HepG2 (cell line): ENCODE data around the gene KLHDC4. TPM values are rescaled to one million over a fixed set of nuclear protein-coding genes. Genes with fewer than 3 reads are reported as not detected.

Experiments
- DPF2 ChIP-seq: sonication (generic); formaldehyde crosslinking; IDR thresholded peaks from 2 replicates; pipeline ENCODE4 v1.4.0; 2020; ENCODE audit warnings: mild to moderate bottlenecking, low read depth, missing genetic modification reagents, borderline replicate concordance
- FOXO1 ChIP-seq: sonication (generic); formaldehyde crosslinking; IDR thresholded peaks from 2 replicates; pipeline ENCODE4 v1.4.0; 2020; ENCODE audit warnings: missing genetic modification reagents
- HMGA1 ChIP-seq: sonication (generic); formaldehyde crosslinking; conservative IDR thresholded peaks from 2 replicates; pipeline ENCODE4 v1.4.0; 2020; ENCODE audit warnings: missing genetic modification reagents
- PHF5A ChIP-seq: IDR thresholded peaks from one replicate; pipeline ENCODE4 v1.6.1; 2018; ENCODE audit warnings: low read depth, missing genetic modification reagents; ENCODE audit not compliant: unreplicated experiment
- YEATS2 ChIP-seq: sonication (generic); formaldehyde crosslinking; IDR thresholded peaks from 2 replicates; pipeline ENCODE4 v1.4.0; 2020; ENCODE audit warnings: missing genetic modification reagents, borderline replicate concordance
- ZZZ3 ChIP-seq: sonication (generic); formaldehyde crosslinking; IDR thresholded peaks from 2 replicates; pipeline ENCODE4 v1.4.0; 2020; ENCODE audit warnings: missing genetic modification reagents, mild to moderate bottlenecking, borderline replicate concordance
- polyA plus RNA-seq, 8 experiments: library from polyadenylated mRNA; depleted of rRNA in 3 of 8; stranded (reverse) in 7 of 8; unstranded in 1 of 8; fragments of >200 nt; fragmentation: Illumina TruSeq in 4 of 8; extraction: Trizol in 4 of 8; gene quantifications; 2 replicates each; pipeline versions ENCODE4 v1.2.1 to v1.2.3, GENCODE V29; 2011 to 2016; ENCODE audit warnings: low read depth in 4 of 8, missing spikeins in 1 of 8, mixed read lengths in 1 of 8; ENCODE audit not compliant: insufficient read depth in 1 of 8
- total RNA-seq, 5 experiments: library from RNA; depleted of rRNA; stranded (reverse); fragments of >200 nt; fragmentation: Illumina TruSeq; extraction: Trizol; gene quantifications; 2 replicates each; pipeline ENCODE4 v1.2.3, GENCODE V29; 2016; ENCODE audit warnings: low read depth in 1 of 5
- TF ChIP-seq, protein P1 (sequence below): sonication (generic); formaldehyde crosslinking; IDR thresholded peaks from 2 replicates; pipeline ENCODE4 v1.4.0; 2020; ENCODE audit warnings: missing genetic modification reagents, borderline replicate concordance
- TF ChIP-seq, protein P2 (sequence below): sonication (generic); formaldehyde crosslinking; IDR thresholded peaks from 2 replicates; pipeline ENCODE4 v1.4.0; 2020; ENCODE audit warnings: missing genetic modification reagents; ENCODE audit errors: not compliant biosample characterization
- TF ChIP-seq, protein P3 (sequence below): IDR thresholded peaks from 2 replicates; pipeline ENCODE4 v1.6.1; 2016
- TF ChIP-seq, protein P4 (sequence below): sonication (generic); formaldehyde crosslinking; IDR thresholded peaks from 2 replicates; pipeline ENCODE4 v1.9.0; 2021; ENCODE audit warnings: missing genetic modification reagents, borderline replicate concordance
- TF ChIP-seq, protein P5 (sequence below): sonication (generic); formaldehyde crosslinking; IDR thresholded peaks from 2 replicates; pipeline ENCODE4 v1.5.1; 2020; ENCODE audit warnings: mild to moderate bottlenecking, missing genetic modification reagents, moderate library complexity
- TF ChIP-seq, protein P6 (sequence below): sonication (generic); formaldehyde crosslinking; IDR thresholded peaks from 2 replicates; pipeline ENCODE4 v1.8.0; 2022; ENCODE audit warnings: mild to moderate bottlenecking, missing genetic modification reagents
- TF ChIP-seq, protein P7 (sequence below): sonication (generic); formaldehyde crosslinking; IDR thresholded peaks from 2 replicates; pipeline ENCODE4 v1.4.0; 2020; ENCODE audit warnings: missing genetic modification reagents

Gene KLHDC4
- total and polyA plus RNA-seq, 2 of the 13 experiments (the other 11 are each of a cell fraction or from before 2014, with no cell fraction given) = 18.7 to 31.8 TPM

DNA sequence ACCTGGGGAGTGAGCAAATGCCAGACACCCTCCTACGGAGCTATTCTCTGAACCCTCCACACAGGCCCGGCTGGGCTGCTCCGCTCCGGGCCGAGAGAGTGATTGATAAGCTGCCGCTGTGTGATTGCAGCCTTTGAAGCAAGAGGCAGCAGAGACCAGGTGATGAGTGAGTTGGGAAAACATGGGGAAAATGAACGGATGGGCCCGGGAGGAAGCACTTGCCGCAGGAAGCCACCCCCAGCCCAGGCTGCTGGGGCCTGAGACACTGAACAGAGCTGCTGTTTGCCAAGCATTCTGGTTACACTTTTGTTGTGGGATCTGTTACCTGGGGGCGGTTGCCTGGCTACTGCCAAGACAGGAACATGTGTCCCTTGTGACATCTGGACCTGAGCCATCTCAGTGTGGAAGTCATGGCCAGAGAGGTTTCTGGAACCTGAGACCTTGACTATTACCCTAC is 46.4 kb upstream of the KLHDC4 start (continued):
- TF ChIP-seq, protein P1, sequence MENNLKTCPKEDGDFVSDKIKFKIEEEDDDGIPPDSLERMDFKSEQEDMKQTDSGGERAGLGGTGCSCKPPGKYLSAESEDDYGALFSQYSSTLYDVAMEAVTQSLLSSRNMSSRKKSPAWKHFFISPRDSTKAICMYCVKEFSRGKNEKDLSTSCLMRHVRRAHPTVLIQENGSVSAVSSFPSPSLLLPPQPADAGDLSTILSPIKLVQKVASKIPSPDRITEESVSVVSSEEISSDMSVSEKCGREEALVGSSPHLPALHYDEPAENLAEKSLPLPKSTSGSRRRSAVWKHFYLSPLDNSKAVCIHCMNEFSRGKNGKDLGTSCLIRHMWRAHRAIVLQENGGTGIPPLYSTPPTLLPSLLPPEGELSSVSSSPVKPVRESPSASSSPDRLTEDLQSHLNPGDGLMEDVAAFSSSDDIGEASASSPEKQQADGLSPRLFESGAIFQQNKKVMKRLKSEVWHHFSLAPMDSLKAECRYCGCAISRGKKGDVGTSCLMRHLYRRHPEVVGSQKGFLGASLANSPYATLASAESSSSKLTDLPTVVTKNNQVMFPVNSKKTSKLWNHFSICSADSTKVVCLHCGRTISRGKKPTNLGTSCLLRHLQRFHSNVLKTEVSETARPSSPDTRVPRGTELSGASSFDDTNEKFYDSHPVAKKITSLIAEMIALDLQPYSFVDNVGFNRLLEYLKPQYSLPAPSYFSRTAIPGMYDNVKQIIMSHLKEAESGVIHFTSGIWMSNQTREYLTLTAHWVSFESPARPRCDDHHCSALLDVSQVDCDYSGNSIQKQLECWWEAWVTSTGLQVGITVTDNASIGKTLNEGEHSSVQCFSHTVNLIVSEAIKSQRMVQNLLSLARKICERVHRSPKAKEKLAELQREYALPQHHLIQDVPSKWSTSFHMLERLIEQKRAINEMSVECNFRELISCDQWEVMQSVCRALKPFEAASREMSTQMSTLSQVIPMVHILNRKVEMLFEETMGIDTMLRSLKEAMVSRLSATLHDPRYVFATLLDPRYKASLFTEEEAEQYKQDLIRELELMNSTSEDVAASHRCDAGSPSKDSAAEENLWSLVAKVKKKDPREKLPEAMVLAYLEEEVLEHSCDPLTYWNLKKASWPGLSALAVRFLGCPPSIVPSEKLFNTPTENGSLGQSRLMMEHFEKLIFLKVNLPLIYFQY (CRISPR knock-in tag) = peak; percentile 53; the same call in 1 of the 2 replicates
- TF ChIP-seq, protein P2, sequence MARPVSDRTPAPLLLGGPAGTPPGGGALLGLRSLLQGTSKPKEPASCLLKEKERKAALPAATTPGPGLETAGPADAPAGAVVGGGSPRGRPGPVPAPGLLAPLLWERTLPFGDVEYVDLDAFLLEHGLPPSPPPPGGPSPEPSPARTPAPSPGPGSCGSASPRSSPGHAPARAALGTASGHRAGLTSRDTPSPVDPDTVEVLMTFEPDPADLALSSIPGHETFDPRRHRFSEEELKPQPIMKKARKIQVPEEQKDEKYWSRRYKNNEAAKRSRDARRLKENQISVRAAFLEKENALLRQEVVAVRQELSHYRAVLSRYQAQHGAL (CRISPR knock-in tag) = no peak
- TF ChIP-seq ZZZ3 (no peak), HMGA1 (CRISPR knock-in tag) (no peak), DPF2 (CRISPR knock-in tag) (no peak), YEATS2 (peak; percentile 45; the same call in 1 of the 2 replicates), FOXO1 (CRISPR knock-in tag) (peak; percentile 24; the same call in 1 of the 2 replicates), PHF5A (CRISPR knock-in tag) (no peak)
- TF ChIP-seq, protein P3, sequence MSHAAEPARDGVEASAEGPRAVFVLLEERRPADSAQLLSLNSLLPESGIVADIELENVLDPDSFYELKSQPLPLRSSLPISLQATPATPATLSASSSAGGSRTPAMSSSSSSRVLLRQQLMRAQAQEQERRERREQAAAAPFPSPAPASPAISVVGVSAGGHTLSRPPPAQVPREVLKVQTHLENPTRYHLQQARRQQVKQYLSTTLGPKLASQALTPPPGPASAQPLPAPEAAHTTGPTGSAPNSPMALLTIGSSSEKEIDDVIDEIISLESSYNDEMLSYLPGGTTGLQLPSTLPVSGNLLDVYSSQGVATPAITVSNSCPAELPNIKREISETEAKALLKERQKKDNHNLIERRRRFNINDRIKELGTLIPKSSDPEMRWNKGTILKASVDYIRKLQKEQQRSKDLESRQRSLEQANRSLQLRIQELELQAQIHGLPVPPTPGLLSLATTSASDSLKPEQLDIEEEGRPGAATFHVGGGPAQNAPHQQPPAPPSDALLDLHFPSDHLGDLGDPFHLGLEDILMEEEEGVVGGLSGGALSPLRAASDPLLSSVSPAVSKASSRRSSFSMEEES = 0 out of 2 replicates have a peak, but pooled peaks have one; percentile 20
- TF ChIP-seq, protein P4, sequence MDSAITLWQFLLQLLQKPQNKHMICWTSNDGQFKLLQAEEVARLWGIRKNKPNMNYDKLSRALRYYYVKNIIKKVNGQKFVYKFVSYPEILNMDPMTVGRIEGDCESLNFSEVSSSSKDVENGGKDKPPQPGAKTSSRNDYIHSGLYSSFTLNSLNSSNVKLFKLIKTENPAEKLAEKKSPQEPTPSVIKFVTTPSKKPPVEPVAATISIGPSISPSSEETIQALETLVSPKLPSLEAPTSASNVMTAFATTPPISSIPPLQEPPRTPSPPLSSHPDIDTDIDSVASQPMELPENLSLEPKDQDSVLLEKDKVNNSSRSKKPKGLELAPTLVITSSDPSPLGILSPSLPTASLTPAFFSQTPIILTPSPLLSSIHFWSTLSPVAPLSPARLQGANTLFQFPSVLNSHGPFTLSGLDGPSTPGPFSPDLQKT (CRISPR knock-in tag) = no peak
- TF ChIP-seq, protein P5, sequence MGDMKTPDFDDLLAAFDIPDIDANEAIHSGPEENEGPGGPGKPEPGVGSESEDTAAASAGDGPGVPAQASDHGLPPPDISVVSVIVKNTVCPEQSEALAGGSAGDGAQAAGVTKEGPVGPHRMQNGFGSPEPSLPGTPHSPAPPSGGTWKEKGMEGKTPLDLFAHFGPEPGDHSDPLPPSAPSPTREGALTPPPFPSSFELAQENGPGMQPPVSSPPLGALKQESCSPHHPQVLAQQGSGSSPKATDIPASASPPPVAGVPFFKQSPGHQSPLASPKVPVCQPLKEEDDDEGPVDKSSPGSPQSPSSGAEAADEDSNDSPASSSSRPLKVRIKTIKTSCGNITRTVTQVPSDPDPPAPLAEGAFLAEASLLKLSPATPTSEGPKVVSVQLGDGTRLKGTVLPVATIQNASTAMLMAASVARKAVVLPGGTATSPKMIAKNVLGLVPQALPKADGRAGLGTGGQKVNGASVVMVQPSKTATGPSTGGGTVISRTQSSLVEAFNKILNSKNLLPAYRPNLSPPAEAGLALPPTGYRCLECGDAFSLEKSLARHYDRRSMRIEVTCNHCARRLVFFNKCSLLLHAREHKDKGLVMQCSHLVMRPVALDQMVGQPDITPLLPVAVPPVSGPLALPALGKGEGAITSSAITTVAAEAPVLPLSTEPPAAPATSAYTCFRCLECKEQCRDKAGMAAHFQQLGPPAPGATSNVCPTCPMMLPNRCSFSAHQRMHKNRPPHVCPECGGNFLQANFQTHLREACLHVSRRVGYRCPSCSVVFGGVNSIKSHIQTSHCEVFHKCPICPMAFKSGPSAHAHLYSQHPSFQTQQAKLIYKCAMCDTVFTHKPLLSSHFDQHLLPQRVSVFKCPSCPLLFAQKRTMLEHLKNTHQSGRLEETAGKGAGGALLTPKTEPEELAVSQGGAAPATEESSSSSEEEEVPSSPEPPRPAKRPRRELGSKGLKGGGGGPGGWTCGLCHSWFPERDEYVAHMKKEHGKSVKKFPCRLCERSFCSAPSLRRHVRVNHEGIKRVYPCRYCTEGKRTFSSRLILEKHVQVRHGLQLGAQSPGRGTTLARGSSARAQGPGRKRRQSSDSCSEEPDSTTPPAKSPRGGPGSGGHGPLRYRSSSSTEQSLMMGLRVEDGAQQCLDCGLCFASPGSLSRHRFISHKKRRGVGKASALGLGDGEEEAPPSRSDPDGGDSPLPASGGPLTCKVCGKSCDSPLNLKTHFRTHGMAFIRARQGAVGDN (CRISPR knock-in tag) = peak; percentile 82
- TF ChIP-seq, protein P6, sequence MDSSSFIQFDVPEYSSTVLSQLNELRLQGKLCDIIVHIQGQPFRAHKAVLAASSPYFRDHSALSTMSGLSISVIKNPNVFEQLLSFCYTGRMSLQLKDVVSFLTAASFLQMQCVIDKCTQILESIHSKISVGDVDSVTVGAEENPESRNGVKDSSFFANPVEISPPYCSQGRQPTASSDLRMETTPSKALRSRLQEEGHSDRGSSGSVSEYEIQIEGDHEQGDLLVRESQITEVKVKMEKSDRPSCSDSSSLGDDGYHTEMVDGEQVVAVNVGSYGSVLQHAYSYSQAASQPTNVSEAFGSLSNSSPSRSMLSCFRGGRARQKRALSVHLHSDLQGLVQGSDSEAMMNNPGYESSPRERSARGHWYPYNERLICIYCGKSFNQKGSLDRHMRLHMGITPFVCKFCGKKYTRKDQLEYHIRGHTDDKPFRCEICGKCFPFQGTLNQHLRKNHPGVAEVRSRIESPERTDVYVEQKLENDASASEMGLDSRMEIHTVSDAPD (CRISPR knock-in tag) = no peak
- TF ChIP-seq, protein P7, sequence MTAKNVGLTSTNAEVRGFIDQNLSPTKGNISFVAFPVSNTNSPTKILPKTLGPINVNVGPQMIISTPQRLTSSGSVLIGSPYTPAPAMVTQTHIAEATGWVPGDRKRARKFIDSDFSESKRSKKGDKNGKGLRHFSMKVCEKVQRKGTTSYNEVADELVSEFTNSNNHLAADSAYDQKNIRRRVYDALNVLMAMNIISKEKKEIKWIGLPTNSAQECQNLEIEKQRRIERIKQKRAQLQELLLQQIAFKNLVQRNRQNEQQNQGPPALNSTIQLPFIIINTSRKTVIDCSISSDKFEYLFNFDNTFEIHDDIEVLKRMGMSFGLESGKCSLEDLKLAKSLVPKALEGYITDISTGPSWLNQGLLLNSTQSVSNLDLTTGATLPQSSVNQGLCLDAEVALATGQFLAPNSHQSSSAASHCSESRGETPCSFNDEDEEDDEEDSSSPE (CRISPR knock-in tag) = no peak
